ENCODE results near the gene GAS7. TPM values are rescaled to one million over a fixed set of nuclear protein-coding genes. Genes with fewer than 3 reads are reported as not detected.

GAS7 gene
- total RNA-seq, 1 experiment from 2014 or later, result 6.0 TPM

DNA sequence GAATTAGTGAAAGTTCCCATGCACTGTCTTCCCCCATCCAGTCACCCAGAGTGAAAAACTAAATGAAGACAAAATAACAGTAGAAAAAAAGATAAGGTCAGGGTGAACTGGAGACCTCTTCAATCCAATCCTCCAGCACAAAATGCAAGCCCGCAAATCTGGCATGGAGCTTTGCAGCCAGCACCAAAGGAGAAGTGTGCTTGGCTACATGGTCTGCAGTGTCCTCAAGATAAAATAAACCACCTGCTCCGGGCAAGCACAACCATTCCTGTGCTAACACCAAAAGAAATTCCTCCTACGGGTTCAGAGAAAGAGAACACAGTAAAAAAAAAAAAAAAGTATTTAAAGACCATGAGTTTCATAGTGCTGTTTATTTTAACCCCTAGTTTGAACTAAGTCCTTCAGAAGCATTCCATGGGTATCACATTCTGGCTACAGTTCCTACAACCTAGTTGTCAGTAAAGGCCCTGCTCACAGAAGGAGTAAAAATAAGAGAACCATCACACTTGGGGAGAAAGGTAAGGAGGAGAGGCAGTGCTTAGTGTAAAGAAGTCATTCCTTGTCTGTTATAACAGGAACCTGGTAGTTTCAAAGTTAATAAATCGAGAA is 109.1 kb downstream of the GAS7 start:
- no peak overlapping the region for H3K4ac ChIP-seq (ENCODE audit: low read depth, low read length)
- H3K36me3 Mint-ChIP-seq (ENCODE audit: insufficient read depth in 1 of 3, low read depth in 3 of 3), result peaks cover 2 to 8% (median 3%) of the 10 kb centered on the region in 3 experiments; a peak in 4 of 7 replicates
- H3K18ac ChIP-seq (ENCODE audit: insufficient read length, low read depth, low read length), result no peak overlapping the region

More for the DNA sequence above, 109.1 kb downstream of the GAS7 start:
- Histone ChIP-seq H3K4me2 (ENCODE audit: insufficient read depth, insufficient read length, low read length) (no peak overlapping the region), H2BK12ac (ENCODE audit: insufficient read length, low read depth, low read length) (no peak overlapping the region), H3K23me2 (ENCODE audit: insufficient read length, low read depth, low read length, poor library complexity, severe bottlenecking) (no peaks in the 10 kb centered on the region), H2AFZ (ENCODE audit: low read length) (no peak overlapping the region), H3K23ac (ENCODE audit: insufficient read length, low read depth, low read length) (no peak overlapping the region), H3K79me2 (ENCODE audit: insufficient read depth, low read length) (no peaks in the 10 kb centered on the region), H2AK5ac (ENCODE audit: insufficient read length, low read length) (no peak overlapping the region), H2BK15ac (ENCODE audit: low read depth, low read length) (no peak overlapping the region), H3K4me1 (ENCODE audit: insufficient read depth, low read length) (no peaks in the 10 kb centered on the region), H4K8ac (replicated peaks; ENCODE audit: insufficient read length, low read depth, low read length) (no peak overlapping the region), H3T11ph (ENCODE audit: low read length) (no peak overlapping the region), H3K9ac (ENCODE audit: extremely low read depth, insufficient read length, low read length) (no peak overlapping the region), H3K9me3 (ENCODE audit: control insufficient read depth, low read depth, low read length) (no peaks in the 10 kb centered on the region), H2BK120ac (ENCODE audit: low read depth, low read length, poor library complexity, severe bottlenecking) (no peak overlapping the region), H3K14ac (ENCODE audit: insufficient read depth, low read length) (no peak overlapping the region), H3K56ac (ENCODE audit: insufficient read length, low read depth, low read length) (no peak overlapping the region), H2BK5ac (ENCODE audit: insufficient read length, low read length) (no peak overlapping the region), H3K27me3 (ENCODE audit: insufficient read depth, low read length) (no peaks in the 10 kb centered on the region), H4K20me1 (ENCODE audit: control insufficient read depth, insufficient read depth, insufficient read length) (no peaks in the 10 kb centered on the region), H2BK20ac (ENCODE audit: low read depth, low read length, poor library complexity, severe bottlenecking) (no peak overlapping the region), H4K91ac (ENCODE audit: insufficient read length, low read depth, low read length) (no peak overlapping the region), H3K27ac (ENCODE audit: insufficient read length, low read depth, low read length) (no peak overlapping the region), H4K5ac (ENCODE audit: insufficient read length, low read depth, low read length) (no peak overlapping the region), H3K79me1 (ENCODE audit: insufficient read depth, low read depth, low read length, poor library complexity, severe bottlenecking) (no peaks in the 10 kb centered on the region)
- Mint-ChIP-seq H3K27ac (no peak overlapping the region; a peak in 1 of 7 replicates), H3K4me3 (no peak overlapping the region), H3K9me3 (peaks cover 5 to 8% of the 10 kb centered on the region in 2 experiments; a peak in 4 of 5 replicates), H3K4me1 (no peaks in the 10 kb centered on the region), H3K27me3 (ENCODE audit: low read depth) (peaks cover 1% of the 10 kb centered on the region; the same call in 1 of the 2 replicates)
- no peak for DNase-seq
- no CpG with 5 or more reads among the region's 4 CpGs for WGBS (ENCODE audit: extremely low coverage, insufficient read length, low lambda C conversion rate)
- no peak for TF ChIP-seq CTCF (conservative IDR thresholded peaks at IDR 0.05)
